Measurements from ENCODE around the gene SETBP1. TPM values are rescaled to one million over a fixed set of nuclear protein-coding genes. Genes with fewer than 3 reads are reported as not detected.

Gene SETBP1
- total RNA-seq, 1 donor from 2014 or later, result 12.4 TPM

DNA sequence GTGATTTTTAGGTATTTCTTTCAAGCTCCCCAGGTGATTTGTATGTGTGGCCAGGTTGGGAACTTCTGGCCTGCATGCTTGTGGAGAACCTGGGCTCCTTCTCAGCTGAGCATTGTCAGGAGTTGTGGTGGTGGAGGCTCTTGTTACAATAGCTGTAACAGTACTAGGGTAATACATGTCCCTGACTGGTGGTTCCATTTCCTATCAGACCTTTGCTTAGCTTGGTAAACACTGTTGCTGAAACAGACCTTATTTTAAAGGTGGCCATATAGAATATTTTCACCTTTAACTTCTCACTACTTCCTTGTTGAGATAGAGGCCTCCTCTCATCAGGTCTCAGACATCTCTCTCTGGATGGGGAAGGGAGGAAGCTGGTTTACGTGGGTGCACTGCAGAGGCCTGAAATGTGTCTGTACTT lies 79.2 kb downstream of the SETBP1 start:
- peaks cover 2% of the 10 kb centered on the region for H3K9me3 Mint-ChIP-seq (ENCODE audit: unreplicated experiment)
- no peak overlapping the region for H3K27ac ChIP-seq (ENCODE audit: low read depth, low read length)
- no peak overlapping the region for H3K4me2 ChIP-seq (ENCODE audit: low read length)
- no peak overlapping the region for H2AFZ ChIP-seq (ENCODE audit: low read depth, low read length)
- no peaks in the 10 kb centered on the region for H3K4me1 Mint-ChIP-seq (ENCODE audit: low read depth, unreplicated experiment)
- no peak for DNase-seq (ENCODE audit: low read depth)
- no peaks in the 10 kb centered on the region for H3K36me3 ChIP-seq (ENCODE audit: insufficient read depth, low read length)
- no peaks in the 10 kb centered on the region for H3K9me3 ChIP-seq (ENCODE audit: insufficient read depth, low read depth, low read length)
- FAIRE-seq, result no peak
- H3K9ac ChIP-seq (ENCODE audit: low read length), result no peak overlapping the region
- peaks cover 14% of the 10 kb centered on the region for H3K27me3 Mint-ChIP-seq (ENCODE audit: low read depth, unreplicated experiment)
- no peaks in the 10 kb centered on the region for H3K4me1 ChIP-seq (ENCODE audit: insufficient read depth, low read length)
- H3K27ac Mint-ChIP-seq (ENCODE audit: unreplicated experiment), result no peak overlapping the region
- no peaks in the 10 kb centered on the region for H3K79me2 ChIP-seq (ENCODE audit: insufficient read depth, low read length)
- TF ChIP-seq EZH2 (IDR thresholded peaks at IDR 0.05; ENCODE audit: insufficient read depth, low read length), result no peak
- TF ChIP-seq, protein P1, sequence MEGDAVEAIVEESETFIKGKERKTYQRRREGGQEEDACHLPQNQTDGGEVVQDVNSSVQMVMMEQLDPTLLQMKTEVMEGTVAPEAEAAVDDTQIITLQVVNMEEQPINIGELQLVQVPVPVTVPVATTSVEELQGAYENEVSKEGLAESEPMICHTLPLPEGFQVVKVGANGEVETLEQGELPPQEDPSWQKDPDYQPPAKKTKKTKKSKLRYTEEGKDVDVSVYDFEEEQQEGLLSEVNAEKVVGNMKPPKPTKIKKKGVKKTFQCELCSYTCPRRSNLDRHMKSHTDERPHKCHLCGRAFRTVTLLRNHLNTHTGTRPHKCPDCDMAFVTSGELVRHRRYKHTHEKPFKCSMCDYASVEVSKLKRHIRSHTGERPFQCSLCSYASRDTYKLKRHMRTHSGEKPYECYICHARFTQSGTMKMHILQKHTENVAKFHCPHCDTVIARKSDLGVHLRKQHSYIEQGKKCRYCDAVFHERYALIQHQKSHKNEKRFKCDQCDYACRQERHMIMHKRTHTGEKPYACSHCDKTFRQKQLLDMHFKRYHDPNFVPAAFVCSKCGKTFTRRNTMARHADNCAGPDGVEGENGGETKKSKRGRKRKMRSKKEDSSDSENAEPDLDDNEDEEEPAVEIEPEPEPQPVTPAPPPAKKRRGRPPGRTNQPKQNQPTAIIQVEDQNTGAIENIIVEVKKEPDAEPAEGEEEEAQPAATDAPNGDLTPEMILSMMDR (IDR thresholded peaks at IDR 0.05; ENCODE audit: insufficient read depth, low read depth, low read length), result no peak
- H3K4me3 Mint-ChIP-seq (ENCODE audit: unreplicated experiment), result no peak overlapping the region
- H4K20me1 ChIP-seq (ENCODE audit: insufficient read depth, low read length), result no peaks in the 10 kb centered on the region
- H3K36me3 Mint-ChIP-seq (ENCODE audit: low read depth, unreplicated experiment), result peaks cover 2% of the 10 kb centered on the region
- no peaks in the 10 kb centered on the region for H3K27me3 ChIP-seq (ENCODE audit: insufficient read depth, low read length)
- no peak overlapping the region for H3K4me3 ChIP-seq (ENCODE audit: insufficient read depth, low read depth, low read length)

DNA sequence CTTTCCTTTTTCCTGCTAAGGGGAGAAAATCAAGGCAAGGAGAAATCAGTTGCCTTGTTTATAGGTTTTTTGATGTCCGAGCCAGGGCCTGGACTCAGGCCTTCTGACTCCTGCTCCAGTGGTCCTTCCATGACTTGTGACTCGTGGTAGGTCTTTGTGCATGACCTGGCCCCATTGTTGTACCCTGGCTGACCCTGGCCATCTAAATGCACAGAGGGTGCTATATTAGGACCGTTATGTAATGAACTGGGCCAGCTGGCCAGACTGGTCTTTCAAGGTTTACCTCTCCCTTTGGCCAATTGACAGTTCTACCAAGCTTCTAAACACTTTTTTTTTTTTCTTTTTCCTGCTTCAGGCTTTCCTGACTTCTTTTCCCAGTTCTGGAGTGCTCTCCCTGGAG lies 81.1 kb downstream of the SETBP1 start:
- H2AFZ ChIP-seq (ENCODE audit: low read depth, low read length), result no peak overlapping the region
- H4K20me1 ChIP-seq (ENCODE audit: insufficient read depth, low read length), result no peaks in the 10 kb centered on the region
- Mint-ChIP-seq H3K27ac (ENCODE audit: unreplicated experiment) (no peak overlapping the region), H3K36me3 (ENCODE audit: low read depth, unreplicated experiment) (peaks cover 6% of the 10 kb centered on the region), H3K4me3 (ENCODE audit: unreplicated experiment) (no peak overlapping the region), H3K4me1 (ENCODE audit: low read depth, unreplicated experiment) (no peaks in the 10 kb centered on the region), H3K9me3 (ENCODE audit: unreplicated experiment) (peaks cover 2% of the 10 kb centered on the region), H3K27me3 (ENCODE audit: low read depth, unreplicated experiment) (peaks cover 7% of the 10 kb centered on the region)
- H3K4me2 ChIP-seq (ENCODE audit: low read length), result no peak overlapping the region
- no peak overlapping the region for H3K27ac ChIP-seq (ENCODE audit: low read depth, low read length)
- H3K9ac ChIP-seq (ENCODE audit: low read length), result no peak overlapping the region
- H3K79me2 ChIP-seq (ENCODE audit: insufficient read depth, low read length), result no peaks in the 10 kb centered on the region
- no peak for DNase-seq (ENCODE audit: low read depth)
- no peaks in the 10 kb centered on the region for H3K9me3 ChIP-seq (ENCODE audit: insufficient read depth, low read depth, low read length)
- no peak for TF ChIP-seq EZH2 (IDR thresholded peaks at IDR 0.05; ENCODE audit: insufficient read depth, low read length)
- TF ChIP-seq, protein P1 (IDR thresholded peaks at IDR 0.05; ENCODE audit: insufficient read depth, low read depth, low read length), result no peak
- no peaks in the 10 kb centered on the region for H3K4me1 ChIP-seq (ENCODE audit: insufficient read depth, low read length)
- no peak overlapping the region for H3K4me3 ChIP-seq (ENCODE audit: insufficient read depth, low read depth, low read length)
- no peak for FAIRE-seq
- H3K36me3 ChIP-seq (ENCODE audit: insufficient read depth, low read length), result no peaks in the 10 kb centered on the region
- H3K27me3 ChIP-seq (ENCODE audit: insufficient read depth, low read length), result no peaks in the 10 kb centered on the region

DNA sequence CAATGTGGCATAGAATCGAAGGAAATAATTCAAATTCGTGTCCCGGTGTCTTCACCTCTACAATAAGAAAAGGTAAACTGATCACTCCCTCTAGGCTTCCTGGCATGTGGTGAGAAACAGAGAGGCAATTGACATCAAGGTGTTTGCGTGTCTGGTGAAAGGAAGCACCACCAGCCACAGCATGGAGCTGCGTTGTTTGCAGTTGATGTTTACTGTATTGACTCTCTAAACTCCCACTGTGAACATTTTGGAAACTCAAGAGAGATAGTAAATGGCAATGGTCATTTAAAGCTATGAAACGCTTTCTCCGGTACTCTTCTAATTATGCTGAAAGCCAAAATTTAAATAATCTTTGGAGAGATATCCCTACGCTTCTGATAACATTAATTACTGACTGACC lies 82.6 kb downstream of the SETBP1 start:
- no peak overlapping the region for H3K4me2 ChIP-seq (ENCODE audit: low read length)
- TF ChIP-seq, protein P1 (IDR thresholded peaks at IDR 0.05; ENCODE audit: insufficient read depth, low read depth, low read length), result no peak
- TF ChIP-seq EZH2 (IDR thresholded peaks at IDR 0.05; ENCODE audit: insufficient read depth, low read length), result no peak
- no peaks in the 10 kb centered on the region for H3K27me3 ChIP-seq (ENCODE audit: insufficient read depth, low read length)
- H3K9me3 Mint-ChIP-seq (ENCODE audit: unreplicated experiment), result no peaks in the 10 kb centered on the region
- H3K4me3 ChIP-seq (ENCODE audit: insufficient read depth, low read depth, low read length), result no peak overlapping the region
- no peaks in the 10 kb centered on the region for H3K4me1 ChIP-seq (ENCODE audit: insufficient read depth, low read length)
- H2AFZ ChIP-seq (ENCODE audit: low read depth, low read length), result no peak overlapping the region
- H3K27ac ChIP-seq (ENCODE audit: low read depth, low read length), result no peak overlapping the region
- FAIRE-seq (no peak), DNase-seq (ENCODE audit: low read depth) (no peak)
- no peaks in the 10 kb centered on the region for H3K36me3 ChIP-seq (ENCODE audit: insufficient read depth, low read length)
- no peak overlapping the region for H3K9ac ChIP-seq (ENCODE audit: low read length)
- peaks cover 2% of the 10 kb centered on the region for H3K27me3 Mint-ChIP-seq (ENCODE audit: low read depth, unreplicated experiment)
- no peaks in the 10 kb centered on the region for H3K4me1 Mint-ChIP-seq (ENCODE audit: low read depth, unreplicated experiment)
- peaks cover 4% of the 10 kb centered on the region for H3K36me3 Mint-ChIP-seq (ENCODE audit: low read depth, unreplicated experiment)
- H3K27ac Mint-ChIP-seq (ENCODE audit: unreplicated experiment), result no peak overlapping the region
- H3K9me3 ChIP-seq (ENCODE audit: insufficient read depth, low read depth, low read length), result no peaks in the 10 kb centered on the region
- no peaks in the 10 kb centered on the region for H4K20me1 ChIP-seq (ENCODE audit: insufficient read depth, low read length)
- no peak overlapping the region for H3K4me3 Mint-ChIP-seq (ENCODE audit: unreplicated experiment)
- no peaks in the 10 kb centered on the region for H3K79me2 ChIP-seq (ENCODE audit: insufficient read depth, low read length)

All from astrocyte (in vitro differentiated cells and primary cell).